OCI-M1 (cell line): ENCODE data around the gene MMP26.

Experiments used
- DNase-seq: peaks from one replicate; lab custom pipeline; 2025; lab: John Stamatoyannopoulos, UW

MMP26 gene

DNA sequence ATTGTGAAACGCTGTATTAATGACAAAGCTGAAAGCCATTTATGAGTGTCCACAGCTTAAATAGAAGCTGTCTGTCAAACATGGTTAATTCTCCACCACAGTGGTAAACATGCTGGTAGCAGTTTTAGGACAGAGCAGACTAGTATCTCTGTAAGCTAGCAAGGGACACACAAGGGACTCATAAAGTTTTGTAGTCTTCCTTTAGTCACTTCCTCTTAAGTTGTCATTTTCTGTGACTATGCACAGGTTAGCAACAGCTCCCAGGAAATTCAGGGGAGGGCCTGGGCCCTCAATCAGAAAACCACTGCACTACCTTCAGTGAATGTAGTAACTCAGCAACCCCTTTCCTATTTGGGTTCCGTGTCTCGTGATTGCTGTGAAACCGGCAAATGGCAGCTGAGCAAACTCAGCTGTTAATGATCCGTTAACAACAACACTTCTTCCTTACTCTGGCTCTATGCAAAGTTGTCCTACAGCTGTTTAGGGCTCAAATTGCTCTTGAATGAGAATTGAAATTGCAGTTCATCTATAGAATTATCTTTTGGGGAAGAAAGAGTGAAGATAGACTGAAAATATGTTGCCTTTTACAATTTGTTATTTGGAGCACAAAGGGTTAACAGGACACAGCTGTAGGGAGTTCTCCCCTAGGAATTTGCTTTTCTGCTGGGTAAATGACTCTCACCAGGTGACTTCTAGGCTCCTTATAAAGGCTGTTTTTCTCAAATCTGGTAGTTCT lies at the start of gene MMP26:
MMP26 (plus strand) TSS at position 731 of the 736 bp plus-strand sequence.
- peak; percentile 41 for DNase-seq

DNA sequence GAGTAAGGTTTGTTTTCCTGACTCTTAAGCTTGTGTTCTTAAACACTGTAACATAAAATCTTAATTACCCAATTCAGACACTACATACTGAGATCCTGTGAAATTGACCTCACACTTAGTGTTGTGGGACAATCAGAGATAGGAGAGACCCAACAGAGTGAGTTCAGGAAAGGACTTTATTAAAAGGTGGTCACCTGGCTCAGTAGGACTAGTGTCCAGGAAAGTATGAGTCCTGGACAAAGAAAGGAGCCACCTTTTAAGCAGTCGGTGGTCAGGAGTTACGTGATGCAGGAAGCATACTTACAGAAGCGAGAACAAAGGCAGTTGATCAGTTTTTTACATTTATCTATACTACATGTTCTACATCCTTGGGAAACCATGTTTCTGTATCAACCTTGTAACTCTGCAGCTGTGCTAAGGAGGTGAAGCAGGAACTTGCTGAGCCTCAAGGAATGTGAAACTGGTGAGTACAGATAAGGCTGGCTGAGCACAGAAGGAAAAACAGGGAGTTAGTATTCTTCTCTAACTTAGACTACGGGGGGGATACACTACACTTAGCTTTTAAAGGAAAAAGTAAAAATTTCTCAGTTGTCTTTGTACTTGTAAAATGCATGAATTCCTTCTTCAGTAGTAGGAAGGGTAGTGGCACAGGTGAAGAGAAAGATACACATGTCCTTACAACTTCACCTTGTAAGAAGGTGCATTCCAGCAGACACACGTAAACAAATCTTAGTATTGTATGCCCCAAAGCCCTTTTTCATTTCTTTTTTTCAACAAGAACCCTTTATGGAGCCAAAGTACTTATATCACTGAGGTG lies 45.7 kb upstream of the MMP26 start:
- DNase-seq, result peak; percentile 76

DNA sequence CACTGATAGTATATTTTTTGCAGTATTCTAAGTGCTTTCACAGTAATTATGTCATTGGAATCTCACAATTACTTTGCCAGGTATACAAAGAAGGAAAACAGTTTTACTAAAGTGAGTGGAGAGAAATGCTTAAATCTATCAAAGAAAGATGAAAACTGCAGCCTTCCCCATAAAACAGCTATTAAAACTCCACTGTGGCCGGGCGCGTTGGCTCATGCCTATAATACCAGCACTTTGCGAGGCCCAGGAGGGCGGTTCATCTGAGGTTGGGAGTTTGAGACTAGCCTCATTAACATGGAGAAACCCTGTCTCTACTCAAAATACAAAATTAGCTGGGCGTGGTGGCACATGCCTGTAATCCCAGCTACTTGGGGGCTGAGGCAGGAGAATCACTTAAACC lies 41.7 kb upstream of the MMP26 start:
- no peak for DNase-seq

GRCh38 chr11:4664183-4664582 lies 40.4 kb upstream of the MMP26 start:
- DNase-seq, result no peak

DNA sequence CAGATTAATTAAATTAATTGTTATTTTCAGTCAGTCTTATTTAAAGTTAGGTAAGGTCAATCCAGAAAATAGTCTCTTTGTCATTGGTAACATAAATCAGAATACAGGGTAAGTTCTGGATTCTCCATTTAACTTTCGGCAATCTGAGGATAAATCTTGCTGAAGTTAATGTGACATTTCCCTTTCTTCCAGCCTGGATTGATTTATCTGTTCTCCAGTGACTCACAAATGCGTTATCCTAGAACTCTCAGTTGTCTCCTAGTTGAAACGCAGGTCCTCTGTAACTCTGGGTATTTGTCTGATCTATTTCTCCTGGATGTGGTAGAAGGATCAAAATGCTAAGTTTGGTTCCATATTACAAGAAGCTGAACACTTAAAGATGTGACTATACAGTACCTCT lies 39.8 kb upstream of the MMP26 start:
- no peak for DNase-seq

- no peak for DNase-seq
Observed at GRCh38 chr11:4665424-4665823, 39.2 kb upstream of the MMP26 start.

DNA sequence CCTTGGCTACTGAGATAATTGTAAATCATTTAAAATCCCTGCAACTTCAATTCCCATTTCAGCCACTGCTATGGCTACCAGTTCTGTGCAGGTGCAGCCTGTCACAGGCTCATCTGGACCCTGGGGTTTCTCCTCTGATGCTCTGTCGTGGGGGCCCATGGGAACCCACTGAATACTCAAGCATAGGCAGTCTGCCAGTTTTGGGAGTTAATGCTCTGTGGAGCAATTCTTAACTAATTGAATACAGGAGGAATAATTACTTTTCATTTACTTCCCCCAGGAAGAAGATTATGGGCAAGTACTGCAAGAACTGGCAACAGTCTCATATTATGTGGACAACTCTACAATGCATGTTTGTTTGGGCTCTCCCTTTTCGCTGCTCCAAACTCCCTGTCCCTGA lies 32.8 kb upstream of the MMP26 start:
- DNase-seq, result no peak

DNA sequence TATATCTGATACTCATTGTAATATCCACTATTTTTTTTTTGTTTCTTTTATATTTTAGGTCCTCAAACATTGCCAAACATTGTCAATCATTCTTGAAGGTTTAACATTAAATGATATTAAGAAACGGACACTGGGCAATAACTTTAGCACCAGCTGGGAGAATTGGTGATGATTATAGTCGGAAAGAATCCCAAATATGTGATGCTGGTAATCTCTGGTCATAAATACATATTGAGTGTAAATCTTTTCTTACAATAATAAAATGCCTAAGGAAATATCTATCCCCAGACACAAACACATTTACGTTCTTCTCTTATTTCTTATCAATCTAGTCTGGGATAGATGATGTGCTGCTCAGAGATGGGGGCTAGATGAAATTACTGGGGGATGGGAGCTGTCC lies 32.1 kb upstream of the MMP26 start:
- DNase-seq, result no peak

DNA sequence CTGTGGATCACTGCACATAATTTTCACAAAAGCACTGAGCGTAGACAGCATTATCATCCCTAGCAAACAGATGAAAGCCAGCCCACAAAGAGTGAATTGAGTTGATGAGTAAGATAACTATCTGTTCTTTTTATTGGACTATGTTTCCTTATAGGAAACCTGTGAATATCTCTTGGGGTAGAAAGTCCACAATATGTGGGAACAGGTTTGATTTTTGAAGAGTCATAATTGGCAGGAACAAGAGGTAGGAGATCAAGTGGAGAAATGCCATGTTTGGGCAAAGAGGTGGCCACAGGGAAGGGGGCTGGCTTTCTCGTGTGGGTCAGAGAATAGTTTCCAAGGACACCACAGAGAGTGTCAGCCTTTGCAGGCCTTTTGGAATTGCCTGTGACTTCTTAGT lies 30.8 kb upstream of the MMP26 start:
- no peak for DNase-seq

- no peak for DNase-seq
Observed at GRCh38 chr11:4677948-4678347, 26.6 kb upstream of the MMP26 start.

GRCh38 chr11:4680341-4680740 lies 24.2 kb upstream of the MMP26 start:
- DNase-seq, result no peak

GRCh38 chr11:4682623-4683419 lies 21.8 kb upstream of the MMP26 start:
- DNase-seq, result no peak

GRCh38 chr11:4684631-4685285 lies 19.8 kb upstream of the MMP26 start:
- no peak for DNase-seq

DNA sequence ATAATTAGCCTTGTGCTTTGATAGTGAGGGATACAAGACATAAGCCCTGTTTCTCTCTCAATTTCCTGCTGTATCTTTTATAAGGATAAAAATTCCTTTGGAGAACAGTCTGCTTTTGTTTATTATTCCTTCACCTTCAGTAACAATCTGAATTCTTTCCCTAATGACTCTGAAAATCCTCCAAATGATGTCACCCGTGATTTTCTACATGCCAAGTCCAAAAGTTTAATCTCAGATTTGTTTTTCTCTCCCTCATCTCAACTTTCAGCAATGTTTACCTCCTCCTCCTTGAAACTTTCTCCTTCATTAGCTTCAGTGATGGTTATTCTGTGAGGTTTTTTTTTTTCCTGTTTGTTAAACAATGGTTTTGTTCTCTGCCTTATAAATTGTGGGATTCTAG lies 9.1 kb upstream of the MMP26 start:
- DNase-seq, result no peak

DNA sequence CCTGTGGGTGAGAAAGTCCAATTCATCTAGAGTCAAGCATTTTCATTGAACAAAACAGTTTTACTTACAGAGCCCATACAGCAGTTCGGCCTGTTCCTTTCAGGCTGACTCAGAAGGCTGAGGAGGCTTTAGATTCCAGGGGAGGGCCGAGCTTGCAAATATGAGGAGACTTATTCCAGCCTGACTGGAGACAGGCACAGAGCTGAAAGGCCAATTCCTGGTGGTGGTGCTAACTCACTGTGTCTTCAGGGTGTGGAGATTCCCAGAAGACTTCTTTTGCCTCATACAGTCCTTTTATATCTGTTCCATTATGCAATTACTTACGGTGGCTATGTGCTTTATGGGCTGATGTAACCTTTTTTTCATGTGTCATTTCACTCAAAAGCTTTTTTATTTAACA lies 7.0 kb upstream of the MMP26 start, which contains the start of gene OR51E2:
OR51E2 (minus strand) TSS at position 269 of the 400 bp plus-strand sequence. CDS start 15,142 bp downstream, outside the sequence.
- DNase-seq, result peak; percentile 71

GRCh38 chr11:4699697-4700435 lies 4.7 kb upstream of the MMP26 start:
- no peak for DNase-seq

GRCh38 chr11:4700436-4700820 lies 4.2 kb upstream of the MMP26 start:
- DNase-seq, result no peak

- no peak for DNase-seq
Observed at GRCh38 chr11:4704790-4705334, 278 bp downstream of the MMP26 start.

GRCh38 chr11:4713241-4713640 lies 8.7 kb downstream of the MMP26 start:
- no peak for DNase-seq

DNA sequence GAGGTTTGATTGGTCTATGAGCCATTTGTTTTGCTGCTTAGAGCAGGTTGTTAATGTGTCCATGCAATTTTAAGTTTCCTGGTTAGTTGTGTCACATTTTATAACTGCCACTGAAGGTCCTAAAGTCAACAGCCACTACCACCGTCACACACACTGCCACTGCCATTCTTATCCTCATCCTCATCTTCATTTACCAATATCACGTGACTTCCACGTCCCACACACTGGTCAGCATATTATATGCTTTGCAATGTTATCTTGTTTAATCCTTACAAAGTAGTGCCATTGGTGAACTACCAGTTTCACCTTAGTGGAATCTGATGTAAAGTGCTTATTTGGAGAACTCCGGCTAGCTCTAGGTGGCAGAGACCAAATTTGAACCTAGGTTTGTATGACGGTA lies 9.7 kb downstream of the MMP26 start:
- no peak for DNase-seq
